ENCODE data around the gene CRHR1.

Gene CRHR1

DNA sequence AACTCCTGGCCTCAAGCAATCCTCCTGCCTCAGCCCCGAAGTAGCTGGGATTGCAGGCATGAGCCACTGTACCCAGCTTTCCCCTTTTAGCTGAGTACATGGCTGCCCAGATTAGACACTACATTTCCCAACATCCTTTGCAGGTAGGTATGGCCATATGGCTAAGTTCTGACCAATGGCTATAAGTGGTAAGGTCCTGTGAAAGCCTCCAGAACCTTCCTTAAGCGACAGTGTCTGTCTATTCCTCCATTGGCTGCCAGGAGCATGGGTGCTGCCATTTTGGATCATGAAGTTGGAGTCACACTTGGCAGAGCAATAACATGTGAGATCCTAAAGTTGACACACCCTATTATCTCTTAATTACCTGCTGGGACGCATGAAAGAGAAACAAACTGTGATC, 24.4 kb upstream of the CRHR1 start:
- DNase-seq = no peak

DNA sequence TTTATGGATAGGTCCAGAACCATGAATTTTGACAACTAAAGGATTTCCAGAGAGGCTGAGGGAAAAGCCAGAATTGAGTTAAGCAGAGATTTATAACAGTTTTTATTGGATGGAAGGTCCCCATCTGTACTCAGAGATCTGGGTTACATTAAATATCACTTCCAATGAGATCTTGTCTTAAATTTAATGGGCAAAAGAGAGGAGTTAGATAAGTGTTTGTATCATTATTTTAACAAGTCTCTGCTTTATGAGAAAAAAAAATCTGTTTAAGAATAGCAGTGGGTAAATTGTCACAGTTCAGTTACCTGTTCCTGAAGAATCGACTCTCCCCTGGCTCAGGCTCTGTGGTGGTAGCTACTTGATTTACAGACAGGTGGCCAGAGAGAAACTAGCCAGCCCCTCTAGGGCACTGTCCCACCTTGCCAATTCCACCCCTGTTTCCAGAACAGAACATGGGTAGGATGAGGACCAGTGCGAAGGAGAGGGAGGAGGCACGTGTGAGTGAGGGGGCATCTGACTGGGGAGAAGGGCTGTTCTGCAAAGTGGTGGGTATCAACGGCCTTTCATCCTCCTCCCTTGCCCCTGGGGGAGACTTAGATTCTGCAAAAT, 22.1 kb upstream of the CRHR1 start:
- no peak for DNase-seq

DNA sequence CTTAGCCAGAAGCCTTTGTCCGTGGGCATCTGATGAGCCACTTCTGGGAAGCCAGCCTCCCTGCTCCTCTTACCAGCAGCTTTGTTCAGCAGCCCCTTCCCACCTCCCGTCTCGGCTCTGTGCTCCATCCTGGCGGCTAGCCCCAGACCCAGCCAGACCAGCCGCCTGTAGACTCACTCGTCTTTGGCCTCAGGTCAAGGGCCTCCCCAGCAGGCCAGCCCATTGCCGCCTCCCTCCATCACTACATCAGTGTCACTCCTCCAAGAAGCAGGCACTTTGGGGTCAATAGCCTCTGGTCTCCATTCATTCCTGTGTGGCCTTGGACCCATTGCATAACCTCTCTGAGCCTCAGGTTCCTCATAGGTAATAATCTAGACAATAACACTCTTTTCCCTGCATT, 20.9 kb upstream of the CRHR1 start:
- no peak for DNase-seq

DNA sequence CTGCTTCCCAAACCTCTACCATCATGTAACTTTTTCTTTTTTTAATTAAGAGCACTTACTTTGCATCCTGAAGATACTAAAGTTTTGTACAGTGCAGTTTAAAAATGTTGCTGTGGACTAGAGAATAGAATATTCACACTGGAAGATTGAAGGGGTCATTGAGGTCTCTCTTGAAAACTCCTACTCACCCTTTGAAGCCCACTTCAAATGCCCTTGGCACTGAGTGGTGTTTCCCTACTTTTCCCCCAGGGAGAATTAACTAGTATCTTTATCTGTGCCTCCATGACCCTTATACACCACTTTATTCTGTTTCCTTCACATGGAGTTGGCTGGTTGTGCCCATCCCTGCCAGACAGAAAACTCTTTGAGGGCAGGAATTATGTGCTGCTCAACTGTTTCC, 19.6 kb upstream of the CRHR1 start:
- no peak for DNase-seq

DNA sequence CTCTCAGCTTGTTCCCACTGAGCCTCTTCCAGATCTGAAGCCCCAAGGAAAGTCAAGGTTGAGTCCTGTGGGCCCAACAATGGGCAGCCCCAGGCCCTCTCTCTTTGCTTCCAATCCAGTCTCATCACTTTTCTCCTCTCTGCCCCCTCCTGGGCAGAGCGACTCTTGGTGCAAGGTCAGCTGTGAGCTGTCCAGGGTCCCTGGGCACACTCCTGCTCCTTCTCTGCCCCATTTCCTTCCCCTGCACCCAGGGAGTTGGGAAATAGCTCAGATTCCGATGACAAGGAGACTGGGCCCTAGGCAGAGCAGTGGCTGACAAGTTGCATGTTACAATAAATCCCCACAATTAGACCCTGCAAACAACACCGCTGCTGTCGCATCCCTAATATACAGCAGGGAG, 16.1 kb upstream of the CRHR1 start:
- DNase-seq = no peak

DNA sequence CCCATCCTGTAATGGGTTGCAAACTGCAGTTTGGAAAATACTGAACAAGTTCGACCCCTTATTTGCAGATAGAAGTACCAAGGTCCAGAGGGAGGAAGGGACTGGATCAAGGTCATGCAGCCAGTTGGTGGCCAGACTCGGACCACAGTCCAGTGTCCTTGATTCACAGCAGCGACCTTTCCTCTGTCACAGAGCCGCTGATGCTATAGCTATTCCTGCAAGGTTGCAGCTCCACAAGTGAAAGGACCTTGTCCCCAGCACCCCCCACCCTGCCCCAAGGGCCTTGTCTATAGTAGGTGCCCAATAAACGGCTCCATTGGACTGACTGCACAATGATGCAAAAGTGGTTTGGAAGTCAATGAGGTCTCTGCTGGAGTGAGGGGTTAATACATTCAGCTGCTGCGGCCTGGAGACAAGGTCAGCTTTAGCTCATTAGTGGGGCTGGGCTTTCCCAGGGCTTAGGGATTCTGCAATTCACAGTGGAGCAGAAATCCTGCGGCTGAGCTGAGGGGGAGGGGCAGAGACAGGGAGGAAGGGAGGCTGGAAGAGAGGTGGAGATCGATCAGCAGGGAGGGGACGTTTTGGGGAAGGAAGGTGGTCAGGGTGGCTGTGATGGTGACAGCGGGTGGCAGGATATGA, 13.4 kb upstream of the CRHR1 start:
- no peak for DNase-seq

DNA sequence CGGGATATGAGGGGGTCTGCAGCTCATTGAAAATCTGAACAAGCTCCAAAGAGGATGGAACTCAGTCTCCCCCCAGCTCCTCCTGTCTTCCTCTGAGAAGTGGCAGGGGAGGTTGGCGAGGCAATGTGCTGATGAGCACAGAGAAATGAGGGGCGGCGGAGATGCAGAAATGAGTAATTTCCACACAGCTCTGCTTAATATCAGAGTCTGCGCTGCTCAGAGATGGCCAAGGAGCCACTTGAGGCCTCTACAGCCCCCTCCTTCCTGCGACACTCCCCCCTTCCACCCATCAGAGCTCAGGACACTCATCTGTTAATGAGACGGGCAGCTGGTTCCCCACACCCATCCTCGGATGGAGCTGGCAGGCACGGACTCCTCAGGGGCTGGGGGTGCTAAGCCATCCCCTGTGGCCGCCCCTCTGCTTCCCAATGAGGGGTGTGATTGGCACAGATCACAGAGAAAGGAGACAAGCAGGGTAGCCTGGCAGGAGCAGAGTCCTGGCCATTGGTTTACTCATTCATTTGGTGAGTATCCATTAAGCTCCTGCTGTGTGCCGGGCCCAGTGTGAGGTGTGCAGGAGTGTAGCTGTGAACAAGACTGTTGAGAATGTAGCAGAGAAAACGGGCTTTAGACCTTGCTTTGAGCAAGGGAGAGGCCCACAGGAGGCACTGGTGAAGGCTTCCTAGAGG, 12.7 kb upstream of the CRHR1 start:
- no peak for DNase-seq

DNA sequence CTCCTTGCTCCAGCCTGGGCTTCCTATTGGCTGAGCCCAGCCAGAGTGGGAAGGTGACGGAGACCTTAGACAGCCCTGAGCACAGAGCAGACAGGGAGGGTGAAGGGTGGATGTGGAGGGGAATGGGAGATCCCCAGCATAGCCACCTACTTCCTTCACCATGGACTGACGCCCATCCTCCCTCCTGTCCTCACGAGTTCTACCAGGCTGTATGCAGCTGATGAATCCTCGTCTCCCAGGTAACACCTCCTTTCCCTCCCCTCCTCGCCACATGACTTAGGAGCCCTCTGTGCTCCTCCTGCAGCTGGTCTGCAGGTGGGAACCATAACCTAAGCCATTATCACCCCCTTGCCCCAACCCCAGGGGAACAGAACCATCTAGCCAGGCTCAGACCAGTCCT, 9.0 kb upstream of the CRHR1 start:
- no peak for DNase-seq

DNA sequence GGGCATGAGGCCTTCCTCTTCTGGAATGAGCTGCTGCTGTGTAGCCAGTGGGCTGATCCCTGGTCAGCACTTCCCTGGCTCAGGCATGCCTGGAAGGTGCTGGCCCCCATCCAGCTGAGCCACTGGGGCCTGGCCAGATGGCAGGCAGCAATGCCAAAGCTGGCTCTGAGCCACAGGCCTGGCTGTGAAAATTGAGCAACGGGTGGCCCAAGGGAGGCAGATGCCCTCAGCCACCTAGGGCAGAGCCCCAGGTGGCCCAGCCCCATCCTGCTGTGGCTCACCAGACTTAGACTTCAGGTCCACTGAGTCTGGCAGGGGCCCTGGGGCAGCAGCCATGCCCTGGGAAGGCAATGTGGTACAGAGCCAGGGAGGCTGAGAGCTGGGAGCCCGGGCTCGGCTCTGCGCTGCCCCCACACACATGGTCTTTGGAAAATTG, 8.5 kb upstream of the CRHR1 start:
- no peak for DNase-seq

DNA sequence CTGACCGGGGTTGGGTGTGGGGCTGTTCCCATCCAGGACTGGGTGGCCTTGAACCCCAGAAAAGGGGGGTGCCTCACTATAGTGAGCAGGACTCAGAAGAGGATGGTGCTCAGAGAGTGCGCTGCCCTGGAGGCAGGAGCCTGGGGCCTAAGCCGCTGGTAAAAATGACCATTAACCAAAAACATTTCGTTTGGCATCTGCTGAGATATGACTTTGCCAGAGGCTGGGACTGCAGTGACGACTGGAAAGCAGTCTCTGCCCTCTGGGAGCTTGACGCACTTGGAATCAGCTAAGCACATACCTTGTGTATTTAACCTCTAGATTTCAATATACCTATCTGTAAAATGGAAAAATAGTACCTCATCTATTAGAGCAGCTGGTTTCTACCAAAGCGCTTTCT, 7.2 kb upstream of the CRHR1 start:
- no peak for DNase-seq

DNA sequence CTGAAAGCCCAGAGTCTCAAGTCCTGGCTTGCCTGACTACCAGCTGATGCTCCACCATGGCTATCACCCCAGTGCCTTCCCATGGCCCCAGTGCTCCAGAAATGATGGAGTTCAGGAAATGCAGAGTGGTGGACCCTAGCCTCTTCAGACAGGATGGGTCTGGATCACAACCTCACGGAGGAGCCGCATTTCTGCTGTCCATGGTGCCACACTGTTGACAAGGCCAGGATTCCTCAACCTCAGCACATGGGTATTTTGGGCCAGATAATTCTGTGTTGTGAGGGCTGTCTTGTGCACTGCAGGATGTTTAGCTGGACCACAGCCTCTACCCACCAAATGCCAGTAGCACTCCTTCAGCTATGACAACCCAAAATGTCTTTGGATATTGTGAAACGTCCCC, 6.7 kb upstream of the CRHR1 start:
- DNase-seq = no peak

DNA sequence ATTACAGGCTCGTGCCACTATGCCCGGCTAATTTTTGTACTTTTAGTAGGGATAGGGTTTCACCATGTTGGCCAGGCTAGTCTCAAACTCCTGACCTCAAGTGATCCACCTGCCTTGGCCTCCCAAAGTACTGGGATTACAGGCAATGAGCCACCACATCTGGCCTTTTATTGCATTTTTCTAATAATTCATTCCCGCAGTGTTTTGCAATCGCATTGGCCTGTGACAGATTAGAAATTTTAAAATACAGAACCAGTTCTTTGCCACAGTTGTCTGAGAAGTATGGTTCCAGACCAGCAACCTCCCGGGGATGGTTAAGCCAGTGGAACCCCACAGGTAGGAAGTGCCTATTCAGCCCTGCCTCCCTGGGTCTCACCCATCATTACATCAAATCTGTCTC, 3.2 kb upstream of the CRHR1 start:
- no peak for DNase-seq

DNA sequence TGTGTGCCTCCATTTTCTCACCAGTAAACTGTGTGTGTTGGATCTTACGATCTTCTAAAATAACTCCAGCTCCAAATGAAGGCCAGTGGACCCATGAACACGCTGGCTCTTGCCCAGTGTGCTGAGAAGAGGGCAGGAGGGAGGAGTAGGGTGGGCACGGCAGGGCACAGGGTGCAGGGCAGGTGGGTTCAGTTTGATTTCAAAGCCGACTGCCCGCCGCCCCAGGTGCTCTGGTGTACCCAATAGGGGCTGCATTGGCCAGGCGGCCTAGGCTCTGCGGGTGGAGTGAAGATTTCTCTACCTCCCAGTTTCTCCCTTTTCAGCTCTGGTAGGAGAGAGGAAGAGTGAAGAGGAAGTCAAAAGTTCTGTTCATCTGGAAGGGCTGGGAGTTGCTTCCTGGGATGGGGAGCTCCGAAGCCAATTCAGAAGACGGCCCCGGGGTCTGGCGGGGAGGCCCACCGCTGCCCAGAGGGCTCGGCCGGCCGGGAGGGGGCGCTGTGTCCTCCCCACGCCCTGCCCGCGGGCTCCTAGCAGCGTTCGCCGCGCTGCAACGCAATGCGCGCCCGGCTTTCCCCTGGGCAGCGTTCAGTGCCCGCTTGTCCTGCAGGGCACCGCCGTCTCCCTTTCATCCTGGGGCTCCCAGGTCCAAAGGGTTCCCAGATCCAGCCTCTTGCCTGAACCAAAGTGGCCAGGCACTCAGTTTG, 1.1 kb upstream of the CRHR1 start:
- peak; percentile 47 for DNase-seq

DNA sequence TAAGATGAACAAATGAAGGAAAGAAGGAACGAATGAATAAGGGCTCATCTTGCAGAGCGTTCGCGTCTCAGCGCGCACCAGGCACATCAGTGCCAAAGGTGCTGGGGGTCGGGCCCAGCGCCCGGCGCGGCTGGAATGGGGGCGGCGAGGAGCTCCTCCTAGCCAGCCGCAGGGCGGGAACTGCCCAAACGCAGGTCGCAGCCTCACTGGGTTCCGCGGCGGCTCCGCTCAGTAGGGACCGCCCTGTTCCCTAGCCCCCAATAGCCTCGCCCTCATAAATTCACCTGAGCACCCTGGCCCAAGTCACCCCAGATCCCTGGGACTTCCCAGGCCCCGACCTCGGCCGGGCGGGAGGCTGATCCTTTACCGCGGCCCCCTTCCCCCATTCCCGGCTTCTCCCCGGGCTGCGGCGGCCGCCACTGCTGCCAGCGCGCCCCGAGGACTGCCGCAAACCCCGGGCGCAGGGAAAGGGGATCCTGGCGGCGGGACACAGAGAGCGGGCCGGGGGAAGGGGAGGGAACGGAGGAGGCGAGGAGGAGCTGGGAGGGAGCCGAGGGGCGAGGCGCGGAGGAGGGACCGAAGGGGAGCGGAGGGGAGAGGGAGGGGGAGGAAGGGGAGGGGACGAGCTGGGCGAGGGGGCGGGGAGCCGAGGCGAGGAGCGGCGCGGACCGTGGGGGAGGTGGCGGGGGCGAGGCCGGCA, 377 bp upstream of the CRHR1 start:
- no peak for DNase-seq

DNA sequence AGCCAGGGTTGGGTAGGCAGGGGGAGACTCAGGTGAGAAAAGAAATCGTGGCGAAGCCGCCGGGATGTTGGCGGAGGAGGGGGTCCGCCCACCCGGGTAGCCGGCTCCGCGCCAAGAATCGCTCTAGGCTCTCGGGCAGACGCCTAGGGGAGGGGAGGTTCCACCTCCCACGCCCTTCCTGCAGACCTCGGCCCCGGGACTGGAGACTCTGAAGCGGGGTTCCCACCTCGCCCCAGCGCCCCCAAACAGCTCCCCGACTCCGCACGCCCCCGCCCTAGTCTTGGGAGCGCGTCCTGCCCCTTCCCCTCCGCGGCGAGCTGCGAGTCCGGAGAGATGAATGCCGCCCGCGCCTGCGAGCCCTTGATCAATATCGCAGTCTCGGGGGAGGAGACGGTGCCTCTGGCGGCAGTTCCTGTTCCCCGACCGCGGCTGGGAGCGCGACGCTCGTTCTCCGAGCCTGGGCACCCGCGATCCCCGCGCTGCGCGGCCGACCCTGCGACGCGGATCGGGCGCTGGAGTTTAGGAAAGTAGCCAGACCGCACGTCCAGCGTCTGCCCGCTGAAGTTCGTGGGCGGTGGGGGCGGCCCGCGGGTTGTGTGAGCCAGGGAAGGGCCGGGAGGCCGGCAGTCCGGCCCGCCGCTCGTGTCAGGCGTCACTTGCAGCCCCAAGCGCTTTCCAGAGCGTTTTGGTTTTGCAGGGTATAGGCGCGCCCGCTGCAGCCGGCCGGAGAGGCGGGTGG, 790 bp downstream of the CRHR1 start:
- DNase-seq = peak; percentile 73

DNA sequence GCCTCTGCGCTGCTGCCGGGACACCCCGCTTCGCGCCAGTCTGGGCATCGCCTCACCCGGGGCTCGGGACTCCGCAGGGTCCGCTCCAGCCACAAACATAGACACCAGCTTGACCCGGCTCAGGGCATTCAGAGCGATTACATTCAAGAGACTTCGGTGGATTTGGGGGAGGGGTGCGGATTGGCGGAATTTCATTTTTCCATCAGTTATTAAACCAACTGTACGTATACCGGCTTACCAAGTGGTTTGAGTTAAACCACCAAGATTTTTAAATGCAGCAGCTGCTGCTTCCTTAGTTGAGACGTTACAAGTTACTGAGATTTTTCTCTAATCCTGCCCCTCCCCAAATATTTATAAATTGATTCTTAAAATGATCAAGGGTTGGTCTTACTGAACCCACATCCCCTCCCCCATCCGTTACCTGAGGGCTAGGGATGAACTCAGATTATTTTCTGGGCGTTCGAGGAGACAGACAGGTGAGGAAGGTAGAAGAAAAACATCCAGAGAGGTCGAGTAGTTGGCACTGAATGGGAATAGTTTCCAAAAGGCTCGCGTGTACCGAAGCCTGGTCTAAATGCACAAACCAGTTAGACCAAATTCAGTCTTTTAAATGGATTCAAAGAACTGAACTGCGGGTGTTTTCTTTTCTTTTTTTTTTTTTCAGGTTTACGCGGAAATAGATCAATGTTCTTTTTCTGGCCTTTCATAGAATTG, 1.5 kb downstream of the CRHR1 start:
- no peak for DNase-seq

DNA sequence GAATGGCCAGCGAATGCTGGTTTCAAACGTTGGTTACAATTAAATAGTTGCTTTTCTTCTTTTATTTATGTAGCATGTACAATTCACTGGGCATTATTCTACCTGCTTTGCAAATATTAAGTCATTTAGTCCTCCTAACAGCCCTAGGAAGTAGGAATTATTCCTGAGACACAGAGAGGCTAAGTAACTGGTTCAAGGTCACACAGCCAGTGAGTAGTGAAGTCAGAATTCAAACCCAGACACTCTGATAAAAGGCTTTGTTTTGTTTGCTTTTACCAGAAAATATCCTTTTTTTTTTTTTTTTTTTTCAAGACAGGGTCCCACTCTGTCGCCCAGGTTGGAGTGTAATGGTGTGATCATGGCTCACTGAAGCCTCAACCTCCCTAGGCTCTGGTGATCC, 2.2 kb downstream of the CRHR1 start:
- DNase-seq = no peak

DNA sequence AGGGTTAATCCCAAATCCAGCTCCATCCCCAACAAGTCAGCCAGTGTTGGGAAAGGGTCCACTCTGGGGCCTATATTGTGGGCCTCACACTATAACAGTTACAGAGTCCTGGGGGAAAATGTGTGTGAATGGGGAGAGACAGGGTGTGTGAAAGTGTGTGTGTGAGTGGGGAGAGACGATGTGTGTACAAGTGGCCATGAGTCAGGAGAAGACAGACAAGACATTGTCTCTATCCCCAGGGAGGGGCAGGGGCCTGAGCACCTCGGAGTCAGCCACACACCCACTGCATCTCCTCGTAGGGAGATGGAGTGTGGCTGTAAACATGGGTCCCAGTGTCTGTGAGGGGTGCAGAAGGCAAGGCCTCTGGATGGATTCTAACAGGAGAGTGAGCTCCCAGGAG, 2.9 kb downstream of the CRHR1 start:
- no peak for DNase-seq

DNA sequence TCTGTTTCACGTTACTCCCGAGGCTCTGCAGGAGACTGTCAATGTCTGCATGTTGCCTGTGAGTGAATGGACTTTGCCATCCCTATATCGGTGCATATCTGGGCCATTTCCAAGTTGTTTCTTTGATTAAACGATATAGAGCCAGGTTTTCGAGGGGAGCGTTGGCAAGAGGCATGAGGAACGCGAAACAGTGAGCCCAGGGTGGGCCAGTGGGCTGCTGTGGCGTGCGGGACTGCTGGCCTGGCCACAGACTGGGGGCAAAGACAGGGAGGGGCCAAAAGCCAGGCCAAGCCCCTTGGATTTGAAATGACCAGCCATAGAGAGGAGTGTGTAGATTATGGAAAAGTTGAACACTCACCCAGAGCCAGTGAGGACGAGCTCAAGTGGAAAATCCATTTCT, 3.5 kb downstream of the CRHR1 start:
- DNase-seq = no peak

DNA sequence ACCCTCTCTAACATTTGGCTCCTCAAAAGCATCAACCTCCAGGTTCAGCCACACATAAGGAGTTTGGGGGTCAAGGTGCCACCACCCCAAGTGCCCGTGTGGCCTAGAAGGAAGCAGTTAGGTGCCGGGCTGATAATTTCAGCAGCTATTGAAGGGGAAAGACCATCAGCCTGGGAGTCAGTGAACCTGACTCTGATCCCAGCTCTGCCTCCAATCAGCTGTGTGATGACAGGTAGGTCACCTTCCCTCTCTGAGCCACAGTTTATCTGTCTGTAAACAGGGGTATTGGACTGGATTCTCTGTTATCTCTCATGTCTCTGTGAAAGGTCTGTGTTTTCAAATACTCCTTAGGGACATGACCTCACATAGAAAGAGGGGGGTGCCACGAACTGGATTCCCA, 3.9 kb downstream of the CRHR1 start:
- no peak for DNase-seq

DNA sequence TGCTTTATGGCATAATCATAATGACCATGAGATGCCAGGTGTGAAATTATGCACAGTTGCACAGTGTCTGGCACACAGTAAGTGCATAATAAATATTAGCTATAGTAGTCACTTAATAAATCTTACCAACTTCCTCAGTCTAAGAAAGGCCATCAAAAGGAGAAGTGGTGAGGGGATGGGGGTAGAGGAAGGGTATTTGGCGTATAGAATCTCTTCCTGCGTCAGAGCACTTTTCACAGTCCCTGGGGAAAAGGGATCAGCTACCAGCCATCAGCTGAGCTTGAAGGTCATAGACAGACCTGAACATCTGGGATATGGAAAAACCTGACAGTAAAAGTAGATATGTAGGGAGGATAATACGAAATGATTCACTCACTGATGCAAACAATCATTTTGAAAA, 5.8 kb downstream of the CRHR1 start:
- DNase-seq = no peak
